Right renal cortex interstitium (tissue), 3 donors: ENCODE data around the gene PPP1CC. TPM values are rescaled to one million over a fixed set of nuclear protein-coding genes. Genes with fewer than 3 reads are reported as not detected.
"Not testable (repeated sequence)": the region's sequence is repeated elsewhere in the genome, so short reads cannot be mapped to it uniquely, and the experiment has no call there.

Source experiments
- DNase-seq, 3 donors: peaks; one replicate each; pipeline ENCODE4 v3.0.0-alpha.2; 2013; ENCODE audit warnings: low read depth in 3 of 3, low spot score in 2 of 3
- polyA plus RNA-seq, 3 donors: library from polyadenylated mRNA; unstranded; fragments of 120-200 nt; gene quantifications; one replicate each; pipeline ENCODE4 v1.2.1, GENCODE V29; 2013; ENCODE audit not compliant: insufficient read length in 3 of 3

Gene PPP1CC
- 100 to 1,000 TPM; 182 to 206 (median 192) TPM for polyA plus RNA-seq

- peak; percentile 66 to 88 (median 85) for DNase-seq
Measured at GRCh38 chr12:110742718-110743570, at the start of gene PPP1CC. Gene PPP1CC (minus strand): TSS chr12:110742891. CDS start chr12:110742707, 184 bp downstream.

GRCh38 chr12:110791589-110791988 lies 48.9 kb upstream of the PPP1CC start:
- DNase-seq = no peak

GRCh38 chr12:110790301-110790700 lies 47.6 kb upstream of the PPP1CC start:
- no peak for DNase-seq

- no peak for DNase-seq
Measured at GRCh38 chr12:110786012-110786411, 43.3 kb upstream of the PPP1CC start.

- no peak for DNase-seq
Measured at GRCh38 chr12:110785240-110785639, 42.5 kb upstream of the PPP1CC start.

GRCh38 chr12:110782922-110783321 lies 40.2 kb upstream of the PPP1CC start:
- DNase-seq = no peak

GRCh38 chr12:110782094-110782493 lies 39.4 kb upstream of the PPP1CC start:
- DNase-seq = no peak

GRCh38 chr12:110780448-110780847 lies 37.8 kb upstream of the PPP1CC start:
- no peak for DNase-seq

GRCh38 chr12:110778833-110779577 lies 36.3 kb upstream of the PPP1CC start:
- no peak for DNase-seq

- no peak for DNase-seq
Measured at GRCh38 chr12:110776410-110776809, 33.7 kb upstream of the PPP1CC start.

- no peak for DNase-seq
Measured at GRCh38 chr12:110775997-110776396, 33.3 kb upstream of the PPP1CC start.

GRCh38 chr12:110774824-110775223 lies 32.1 kb upstream of the PPP1CC start:
- DNase-seq = no peak

- no peak for DNase-seq
Measured at GRCh38 chr12:110768960-110769359, 26.3 kb upstream of the PPP1CC start.

GRCh38 chr12:110767863-110768262 lies 25.2 kb upstream of the PPP1CC start:
- DNase-seq = no peak

GRCh38 chr12:110766311-110767154 lies 23.8 kb upstream of the PPP1CC start:
- DNase-seq = no peak

- not testable (repeated sequence) for DNase-seq
Measured at GRCh38 chr12:110765572-110765971, 22.9 kb upstream of the PPP1CC start.

GRCh38 chr12:110765111-110765510 lies 22.4 kb upstream of the PPP1CC start:
- DNase-seq = no peak

GRCh38 chr12:110763583-110763982 lies 20.9 kb upstream of the PPP1CC start:
- no peak for DNase-seq

GRCh38 chr12:110762891-110763290 lies 20.2 kb upstream of the PPP1CC start:
- no peak for DNase-seq

GRCh38 chr12:110760204-110760609 lies 17.5 kb upstream of the PPP1CC start:
- DNase-seq = no peak

- no peak for DNase-seq
Measured at GRCh38 chr12:110758922-110759321, 16.2 kb upstream of the PPP1CC start.
